ENCODE measurements around the gene TRIM74.
"Not testable (repeated sequence)": the region's sequence is repeated elsewhere in the genome, so short reads cannot be mapped to it uniquely, and the experiment has no call there.

GRCh38 chr7:72949276-72949675, 20.0 kb downstream of the TRIM74 start:
- TF ChIP-seq CTCF, POLR2A, POLR2AphosphoS5 (IDR thresholded peaks at IDR 0.05): not testable (repeated sequence)
